A549 (cell line): ENCODE results near the gene SPIN1. TPM values are rescaled to one million over a fixed set of nuclear protein-coding genes. Genes with fewer than 3 reads are reported as not detected.

Source experiments
- ATAC-seq, 2 experiments: fragments of 200-7000 bp in 1 of 2; fragments of >200 bp in 1 of 2; cut with Nextera tagmentation in 1 of 2; cut with Tn5 transposase in 1 of 2; 3 replicates each; pipeline versions ENCODE4 v1.8.0 to v1.9.1; 2018 to 2020; ENCODE audit warnings: mild to moderate bottlenecking in 1 of 2, moderate library complexity in 1 of 2
- CTCF ChIA-PET: fragments of 300-600 bp; sonication (Branson Sonifier 250); formaldehyde crosslinking; extraction: SDS; loops from one replicate; lab custom pipeline; 2021; ENCODE audit warnings: antibody characterized with exemption, inconsistent platforms; lab: Yijun Ruan, JAX
- POLR2A ChIA-PET: fragments of 350-600 bp; formaldehyde crosslinking; extraction: SDS; loops from one replicate; lab custom pipeline; 2021; ENCODE audit warnings: antibody characterized with exemption, inconsistent platforms; lab: Yijun Ruan, JAX
- DNase-seq, 2 experiments: peaks; one replicate each; pipeline versions ENCODE4 v3.0.0 to v3.0.0-alpha.2; 2011 to 2016; ENCODE audit warnings: low read depth in 1 of 2, low spot score in 1 of 2
- FAIRE-seq: peaks from 2 replicates; lab custom pipeline; 2011; peaks lifted over from hg19 to GRCh38; lab: Jason Lieb, UNC
- H3K27ac ChIP-seq, 2 experiments: fragments of >200 bp; sonication (Bioruptor Twin); formaldehyde crosslinking; 3 replicates each; pipeline ENCODE4 v1.5.1; 2016 to 2017
- H3K4me1 ChIP-seq: fragments of >200 bp; sonication (Bioruptor Twin); formaldehyde crosslinking; 3 replicates; pipeline ENCODE4 v1.6.1; 2016
- H3K4me2 ChIP-seq: fragments of >200 bp; sonication (Bioruptor Twin); formaldehyde crosslinking; 3 replicates; pipeline ENCODE4 v1.6.1; 2016
- H3K4me3 ChIP-seq: fragments of >200 bp; sonication (Bioruptor Twin); formaldehyde crosslinking; 3 replicates; pipeline ENCODE4 v1.5.1; 2016
- H3K9me3 ChIP-seq: fragments of >200 bp; sonication (Bioruptor Twin); formaldehyde crosslinking; 3 replicates; pipeline ENCODE4 v1.6.1; 2016
- ATOH8 ChIP-seq: fragments of 250-450 bp; sonication (Bioruptor Pico); IDR thresholded peaks from 2 replicates; pipeline ENCODE4 v1.5.0; 2020; ENCODE audit warnings: low read depth, mild to moderate bottlenecking, moderate library complexity
- CEBPB ChIP-seq, 2 experiments: fragments of >200 bp in 1 of 2; sonication (Bioruptor Twin) in 1 of 2; formaldehyde crosslinking in 1 of 2; IDR thresholded peaks; 2 replicates each; pipeline ENCODE4 v1.6.1; 2012 to 2016
- E2F6 ChIP-seq: IDR thresholded peaks from 2 replicates; pipeline ENCODE4 v1.6.1; 2012; ENCODE audit warnings: low read depth, borderline replicate concordance
- EHF ChIP-seq: fragments of 250-450 bp; sonication (Bioruptor Pico); IDR thresholded peaks from 2 replicates; pipeline ENCODE4 v1.5.0; 2020; ENCODE audit warnings: mild to moderate bottlenecking
- ELK1 ChIP-seq: fragments of 150-350 bp; IDR thresholded peaks from 2 replicates; pipeline ENCODE4 v1.6.1; 2014; ENCODE audit warnings: low read depth, mild to moderate bottlenecking, low read length
- FOSL2 ChIP-seq, 2 experiments: fragments of 450-650 bp in 1 of 2; fragments of >200 bp in 1 of 2; sonication (Bioruptor Twin) in 1 of 2; formaldehyde crosslinking; IDR thresholded peaks; 2 replicates each; pipeline versions ENCODE4 v1.5.0 to v1.6.1; 2016 to 2020; ENCODE audit warnings: mild to moderate bottlenecking in 1 of 2, moderate library complexity in 1 of 2
- GATA3 ChIP-seq: IDR thresholded peaks from 2 replicates; pipeline ENCODE4 v1.6.1; 2012; ENCODE audit warnings: borderline replicate concordance
- HDAC2 ChIP-seq: fragments of 200-600 bp; sonication (generic); IDR thresholded peaks from 2 replicates; pipeline ENCODE4 v1.6.1; 2016
- HOXB13 ChIP-seq: fragments of 250-450 bp; sonication (Bioruptor Pico); IDR thresholded peaks from 2 replicates; pipeline ENCODE4 v1.5.0; 2020; ENCODE audit warnings: low read depth, mild to moderate bottlenecking, moderate library complexity
- JUNB ChIP-seq: fragments of >200 bp; sonication (Bioruptor Twin); formaldehyde crosslinking; IDR thresholded peaks from 2 replicates; pipeline ENCODE4 v1.6.1; 2016
- KDM5A ChIP-seq: fragments of 200-600 bp; sonication (generic); IDR thresholded peaks from 2 replicates; pipeline ENCODE4 v1.6.1; 2016; ENCODE audit warnings: antibody characterized with exemption, mild to moderate bottlenecking
- MAX ChIP-seq: IDR thresholded peaks from 2 replicates; pipeline ENCODE4 v1.6.1; 2012
- NFE2L2 ChIP-seq: fragments of 150-350 bp; conservative IDR thresholded peaks from 2 replicates; pipeline ENCODE4 v1.6.1; 2014; ENCODE audit warnings: low read length
- PBX3 ChIP-seq: IDR thresholded peaks from 2 replicates; pipeline ENCODE4 v1.6.1; 2012
- PHF8 ChIP-seq: fragments of 200-600 bp; sonication (generic); IDR thresholded peaks from 2 replicates; pipeline ENCODE4 v1.6.1; 2016; ENCODE audit warnings: low read depth, mild to moderate bottlenecking, antibody characterized with exemption, moderate library complexity, borderline replicate concordance
- RAD21 ChIP-seq, 2 experiments: fragments of >200 bp in 1 of 2; sonication (Bioruptor Twin) in 1 of 2; formaldehyde crosslinking in 1 of 2; IDR thresholded peaks in 1 of 2; conservative IDR thresholded peaks in 1 of 2; 2 replicates in 1 of 2; 3 replicates in 1 of 2; pipeline ENCODE4 v1.6.1; 2012 to 2018; ENCODE audit warnings: inconsistent platforms in 1 of 2
- RARB ChIP-seq: fragments of 250-450 bp; sonication (Bioruptor Pico); IDR thresholded peaks from 2 replicates; pipeline ENCODE4 v1.8.0; 2021; ENCODE audit warnings: mild to moderate bottlenecking, moderate library complexity
- SMC3 ChIP-seq: fragments of >200 bp; sonication (Bioruptor Twin); formaldehyde crosslinking; IDR thresholded peaks from 3 replicates; pipeline ENCODE4 v1.6.1; 2018; ENCODE audit warnings: inconsistent platforms
- TP53 ChIP-seq: fragments of 250-450 bp; sonication (Bioruptor Pico); IDR thresholded peaks from 2 replicates; pipeline ENCODE4 v1.5.0; 2021; ENCODE audit warnings: mild to moderate bottlenecking, moderate library complexity
- ZC3H11A ChIP-seq: fragments of 450-650 bp; IDR thresholded peaks from 2 replicates; pipeline ENCODE4 v1.6.1; 2014; ENCODE audit warnings: antibody characterized with exemption, mild to moderate bottlenecking
- ZSCAN20 ChIP-seq: fragments of 250-450 bp; sonication (Bioruptor Pico); IDR thresholded peaks from 2 replicates; pipeline ENCODE4 v1.8.0; 2022; ENCODE audit warnings: mild to moderate bottlenecking, moderate library complexity
- WGBS: methylation state at CpG from one replicate; pipeline ENCODE4 v1.1.6; 2017; ENCODE audit errors: missing lambda C conversion rate; 5-methylcytosine and 5-hydroxymethylcytosine counted together
- polyA plus RNA-seq, 4 experiments: library from polyadenylated mRNA; depleted of rRNA in 3 of 4; stranded (reverse); fragments of >200 nt; fragmentation: RNase III in 1 of 4; extraction: RNeasy Plus Mini Kit Qiagen cat#74134 plus additional on column Dnase treatment in 1 of 4; gene quantifications; 2 replicates in 3 of 4; 3 replicates in 1 of 4; pipeline ENCODE4 v1.2.3, GENCODE V29; 2011 to 2017

Gene SPIN1
- polyA plus RNA-seq, 2 of the 4 experiments (the other 2 are of a cell fraction): 47.8 to 83.9 TPM

- Histone ChIP-seq H3K4me3 (no peak overlapping the region), H3K9me3 (peaks cover 7% of the 10 kb centered on the region; the same call in 2 of the 3 replicates), H3K27ac (no peak overlapping the region), H3K4me2 (no peak overlapping the region), H3K4me1 (no peaks in the 10 kb centered on the region)
- CTCF ChIA-PET: interaction anchor here (1.2 kb wide), 1 partner anchor 9 kb away, joined by 3 read pairs; no protein-coding TSS in a partner anchor
- TF ChIP-seq EHF (CRISPR knock-in tag): no peak
- POLR2A ChIA-PET: no interaction called here
- no peak for ATAC-seq
- no peak for DNase-seq
- 13% methylated on average over 1 of the region's 1 CpG for WGBS
- no peak for FAIRE-seq
Measured at GRCh38 chr9:88363661-88364060, 24.6 kb upstream of the SPIN1 start.

GRCh38 chr9:88364706-88365105 lies 23.5 kb upstream of the SPIN1 start:
- H3K27ac ChIP-seq: no peak overlapping the region
- 57% methylated on average over 2 of the region's 2 CpGs for WGBS
- no peak for FAIRE-seq
- POLR2A ChIA-PET: no interaction called here
- H3K4me1 ChIP-seq: no peaks in the 10 kb centered on the region
- ATAC-seq: no peak
- no peak overlapping the region for H3K4me2 ChIP-seq
- H3K4me3 ChIP-seq: no peak overlapping the region
- CTCF ChIA-PET: interaction anchor here (1.2 kb wide), 1 partner anchor 10 kb away, joined by 3 read pairs; no protein-coding TSS in a partner anchor
- TF ChIP-seq MAX (no peak), GATA3 (no peak), RARB (CRISPR knock-in tag) (no peak), RAD21 (conservative IDR thresholded peaks at IDR 0.05 in 1 of 2, IDR thresholded peaks at IDR 0.05 in 1 of 2) (no peak), FOSL2 (IDR thresholded peaks at IDR 0.05) (no peak), FOSL2 (CRISPR knock-in tag; IDR thresholded peaks at IDR 0.05) (no peak), PHF8 (no peak), HOXB13 (CRISPR knock-in tag) (no peak), SMC3 (no peak), NFE2L2 (no peak), CEBPB (IDR thresholded peaks at IDR 0.05) (no peak), TP53 (CRISPR knock-in tag) (no peak), HDAC2 (no peak)
- no peak for DNase-seq
- H3K9me3 ChIP-seq: peaks cover 7% of the 10 kb centered on the region; the same call in 2 of the 3 replicates

GRCh38 chr9:88370346-88370745 lies 17.9 kb upstream of the SPIN1 start:
- no peaks in the 10 kb centered on the region for H3K4me1 ChIP-seq
- ATAC-seq: no peak
- H3K27ac ChIP-seq: no peak overlapping the region
- CTCF ChIA-PET: no interaction called here
- no peak for TF ChIP-seq FOSL2 (IDR thresholded peaks at IDR 0.05)
- TF ChIP-seq FOSL2 (CRISPR knock-in tag; IDR thresholded peaks at IDR 0.05): no peak
- TF ChIP-seq ATOH8 (CRISPR knock-in tag): no peak
- no peak for TF ChIP-seq PBX3
- TF ChIP-seq EHF (CRISPR knock-in tag): no peak
- no peak for TF ChIP-seq ZC3H11A
- no peak for TF ChIP-seq JUNB
- TF ChIP-seq KDM5A: no peak
- no peak for TF ChIP-seq ZSCAN20 (CRISPR knock-in tag)
- TF ChIP-seq ELK1: no peak
- TF ChIP-seq E2F6: no peak
- peaks cover 7% of the 10 kb centered on the region; the same call in 2 of the 3 replicates for H3K9me3 ChIP-seq
- no peak overlapping the region for H3K4me2 ChIP-seq
- no peak overlapping the region for H3K4me3 ChIP-seq
- POLR2A ChIA-PET: no interaction called here
- FAIRE-seq: no peak
- no peak for DNase-seq
